GM19438 (cell line): ENCODE measurements around the gene TEDC2.
"Not testable (repeated sequence)": the region's sequence is repeated elsewhere in the genome, so short reads cannot be mapped to it uniquely, and the experiment has no call there.

Experiments used
- ATAC-seq: cut with Tn5 transposase; IDR thresholded peaks from one replicate; pipeline ENCODE4 v1.9.1; 2021; ENCODE audit warnings: low read depth; ENCODE audit not compliant: unreplicated experiment

The TEDC2 gene

GRCh38 chr16:2437032-2437790, 22.7 kb upstream of the TEDC2 start:
- ATAC-seq, result no peak

GRCh38 chr16:2438121-2438520, 21.8 kb upstream of the TEDC2 start:
- ATAC-seq, result no peak

DNA sequence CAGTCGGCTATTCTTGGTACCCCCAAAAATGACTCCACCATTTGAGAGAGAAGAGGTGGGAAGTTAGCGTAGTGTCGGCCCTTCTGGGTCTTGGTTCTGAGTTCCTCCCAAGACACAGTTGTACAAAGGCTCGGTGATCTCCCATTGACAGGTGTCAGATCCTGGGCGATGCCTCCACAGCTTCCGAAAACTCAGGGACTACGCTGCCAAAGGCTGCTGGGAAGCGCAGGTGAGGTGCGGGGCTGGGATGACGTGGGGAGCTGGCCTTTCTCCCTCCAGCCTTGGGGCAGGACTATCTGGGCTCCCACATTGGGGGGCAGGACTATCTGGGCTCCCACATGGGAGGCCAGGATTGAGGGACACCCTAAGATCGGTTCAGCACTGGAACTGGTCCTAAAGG, 20.3 kb upstream of the TEDC2 start:
- no peak for ATAC-seq

- ATAC-seq, result not testable (repeated sequence)
Observed at GRCh38 chr16:2441143-2441804, 18.6 kb upstream of the TEDC2 start.

DNA sequence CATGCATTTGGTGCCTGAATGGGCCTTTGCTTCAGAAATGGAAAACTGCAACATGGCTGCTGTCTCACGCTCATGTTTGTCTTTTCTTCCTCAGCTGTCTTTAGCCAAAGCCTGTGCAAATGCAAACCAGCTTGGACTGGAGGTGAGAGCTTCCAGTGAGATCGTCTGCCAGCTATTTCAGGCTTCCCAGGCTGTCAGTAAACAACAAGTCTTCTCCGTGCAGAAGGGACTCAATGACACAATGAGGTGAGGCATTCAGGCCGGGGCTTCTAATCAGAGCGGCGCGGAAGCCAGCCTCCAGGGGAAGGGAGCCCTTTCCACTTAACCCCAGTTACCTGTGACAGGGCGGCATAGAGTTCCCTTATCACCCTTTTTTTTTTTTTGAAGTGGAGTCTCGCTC, 16.4 kb upstream of the TEDC2 start:
- ATAC-seq, result no peak

DNA sequence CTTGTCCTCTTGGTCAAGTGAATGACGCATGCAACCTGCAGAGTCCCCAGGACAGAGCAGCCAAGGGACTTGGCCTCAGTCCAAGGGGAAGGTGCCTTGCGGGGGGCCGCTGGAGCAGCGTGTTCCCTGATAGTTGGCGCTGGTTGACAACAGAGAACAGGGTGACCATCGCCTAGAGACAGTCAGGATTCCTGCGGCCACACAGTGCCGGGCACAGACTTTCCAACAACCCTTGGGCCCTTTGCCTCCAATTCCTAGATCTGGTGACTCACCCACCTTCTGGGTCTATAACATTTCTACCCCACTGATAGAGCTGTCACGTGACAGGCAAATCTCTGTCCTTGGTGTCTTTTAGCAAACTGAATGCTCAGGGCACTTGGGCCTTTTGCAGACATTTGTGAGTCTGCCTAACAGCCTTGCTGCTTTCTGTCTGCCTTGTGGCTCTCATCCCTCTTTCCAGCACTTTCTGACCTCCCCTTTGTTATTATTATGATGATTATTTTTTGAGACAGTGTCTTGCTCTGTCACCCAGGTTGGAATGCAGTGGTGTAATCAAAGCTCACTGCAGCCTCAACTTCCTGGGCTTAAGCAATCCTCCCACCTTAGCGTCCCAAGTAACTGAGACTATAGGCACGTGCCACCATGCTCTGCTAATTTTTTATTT, 11.9 kb upstream of the TEDC2 start:
- no peak for ATAC-seq

GRCh38 chr16:2449118-2449517, 10.8 kb upstream of the TEDC2 start:
- no peak for ATAC-seq

- ATAC-seq, result no peak
Observed at GRCh38 chr16:2450535-2450934, 9.4 kb upstream of the TEDC2 start.

DNA sequence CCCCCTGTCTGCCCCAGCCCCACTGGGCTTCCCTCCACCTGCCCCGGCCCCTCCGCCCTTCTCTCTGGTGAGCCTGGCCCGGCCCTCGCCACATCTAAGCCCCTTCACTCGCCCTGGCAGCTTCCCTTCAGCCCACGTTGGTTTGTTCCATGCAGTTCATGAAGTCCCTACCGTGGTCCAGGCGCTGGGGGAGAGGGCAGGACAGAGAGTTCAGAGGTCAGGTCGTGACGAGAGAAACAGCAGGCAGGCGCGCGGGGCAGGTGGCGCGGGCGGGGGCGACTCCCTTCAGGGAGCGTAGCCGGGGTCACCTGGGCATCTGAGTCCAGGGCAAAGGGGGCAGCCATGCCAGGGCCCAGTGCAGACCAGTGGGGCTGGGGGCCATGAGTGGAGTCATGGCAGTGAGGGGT, 8.9 kb upstream of the TEDC2 start:
- no peak for ATAC-seq

- ATAC-seq, result no peak
Observed at GRCh38 chr16:2451851-2452320, 8.0 kb upstream of the TEDC2 start.

GRCh38 chr16:2452650-2453049, 7.3 kb upstream of the TEDC2 start:
- no peak for ATAC-seq

GRCh38 chr16:2455081-2455845, 4.6 kb upstream of the TEDC2 start:
- no peak for ATAC-seq

GRCh38 chr16:2456551-2457153, 3.3 kb upstream of the TEDC2 start:
- ATAC-seq, result no peak

GRCh38 chr16:2457267-2457666, 2.6 kb upstream of the TEDC2 start:
- ATAC-seq, result no peak

GRCh38 chr16:2457946-2458345, 2.0 kb upstream of the TEDC2 start:
- no peak for ATAC-seq

DNA sequence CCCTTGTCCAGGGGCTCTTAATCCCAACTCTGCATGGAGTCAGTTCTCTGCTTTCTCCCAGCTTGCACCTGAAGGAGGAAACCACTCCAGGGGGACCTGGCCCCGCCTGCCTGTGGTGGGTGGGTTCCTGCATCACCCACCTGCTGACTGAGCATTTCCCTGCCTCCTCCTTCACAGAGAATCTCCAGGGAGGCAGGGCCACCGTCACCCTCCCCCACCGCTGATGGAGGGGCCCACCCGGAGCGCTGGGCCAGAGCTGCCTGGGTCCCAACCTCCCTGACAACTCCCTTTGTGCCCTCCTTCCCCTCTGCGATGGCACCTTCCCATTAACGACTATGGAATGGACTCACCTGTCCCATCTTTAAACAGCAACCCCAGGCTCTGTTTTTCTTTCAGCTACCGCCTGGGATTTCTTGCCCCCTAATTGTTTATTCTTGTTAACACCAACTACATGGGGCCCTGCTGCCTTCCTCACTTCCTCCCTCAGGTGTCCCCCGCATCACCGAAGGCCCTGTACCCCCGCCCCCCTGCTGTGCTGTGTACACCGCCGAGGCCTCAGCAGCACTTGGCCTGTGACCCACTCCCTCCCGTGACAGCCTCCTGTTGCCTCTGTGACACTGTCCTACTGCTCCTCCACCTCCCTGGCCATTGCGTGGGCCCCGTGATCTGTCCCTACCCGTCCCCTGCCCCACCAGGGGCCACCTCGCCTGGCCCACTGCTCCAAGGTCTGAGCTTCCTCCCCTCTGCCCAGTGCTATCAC, 842 bp upstream of the TEDC2 start:
- ATAC-seq, result no peak

DNA sequence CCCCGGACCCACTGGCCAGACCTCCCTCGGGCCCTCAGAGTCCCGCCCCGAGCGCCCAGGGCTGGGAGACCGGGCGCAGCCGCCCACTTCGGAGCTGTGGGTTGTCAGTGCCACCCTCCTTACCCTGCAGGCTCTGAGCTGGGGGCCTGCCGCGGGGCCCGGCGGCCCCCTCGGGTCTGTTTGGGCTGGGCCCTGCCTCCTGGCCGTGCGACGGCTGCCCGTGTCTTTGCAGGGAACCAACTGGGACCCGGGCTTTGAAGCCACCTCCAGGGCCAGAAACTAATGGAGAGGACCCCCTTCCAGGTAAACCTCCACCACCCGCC, 443 bp downstream of the TEDC2 start:
- no peak for ATAC-seq

DNA sequence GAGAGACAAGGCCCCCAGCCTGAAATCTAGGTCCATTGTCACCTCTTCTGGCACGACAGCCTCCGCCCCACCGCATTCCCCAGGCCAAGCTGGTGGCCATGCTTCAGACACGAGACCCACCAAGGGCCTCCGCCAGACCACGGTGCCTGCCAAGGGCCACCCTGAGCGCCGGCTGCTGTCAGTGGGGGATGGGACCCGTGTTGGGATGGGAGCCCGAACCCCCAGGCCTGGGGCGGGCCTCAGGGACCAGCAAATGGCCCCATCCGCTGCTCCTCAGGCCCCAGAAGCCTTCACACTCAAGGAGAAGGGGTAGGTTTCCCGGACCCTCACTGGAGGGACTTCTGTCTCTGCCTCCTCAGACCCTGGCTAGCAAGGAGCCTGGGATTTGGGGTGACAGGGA, 1.0 kb downstream of the TEDC2 start:
- no peak for ATAC-seq

GRCh38 chr16:2462031-2462866, 2.3 kb downstream of the TEDC2 start:
- ATAC-seq, result no peak
